ENCODE measurements around the gene ABAT.
"Not testable (repeated sequence)": the region's sequence is repeated elsewhere in the genome, so short reads cannot be mapped to it uniquely, and the experiment has no call there.

The ABAT gene

GRCh38 chr16:8682551-8683259 lies 8.3 kb downstream of the ABAT start:
- DNase-seq: no peak

DNA sequence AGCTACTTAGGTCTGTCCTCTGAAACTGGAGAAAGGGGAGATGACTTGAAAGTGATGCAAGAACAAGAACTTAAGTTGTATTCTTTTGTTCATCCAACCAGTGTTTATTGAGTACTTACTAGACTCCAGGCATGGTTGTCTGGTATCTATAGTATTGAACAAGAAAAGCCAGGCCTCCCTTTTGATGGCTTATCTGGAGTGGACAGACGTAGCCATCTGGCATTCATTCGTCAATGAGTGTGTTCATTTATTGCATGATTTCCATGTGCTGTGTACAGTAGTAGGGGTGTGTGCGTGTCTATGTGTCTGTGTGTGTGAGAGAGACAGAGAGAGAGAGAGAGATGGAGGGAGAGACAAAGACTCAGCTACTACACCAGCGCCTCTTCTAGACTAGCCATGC lies 9.2 kb downstream of the ABAT start:
- DNase-seq: no peak

DNA sequence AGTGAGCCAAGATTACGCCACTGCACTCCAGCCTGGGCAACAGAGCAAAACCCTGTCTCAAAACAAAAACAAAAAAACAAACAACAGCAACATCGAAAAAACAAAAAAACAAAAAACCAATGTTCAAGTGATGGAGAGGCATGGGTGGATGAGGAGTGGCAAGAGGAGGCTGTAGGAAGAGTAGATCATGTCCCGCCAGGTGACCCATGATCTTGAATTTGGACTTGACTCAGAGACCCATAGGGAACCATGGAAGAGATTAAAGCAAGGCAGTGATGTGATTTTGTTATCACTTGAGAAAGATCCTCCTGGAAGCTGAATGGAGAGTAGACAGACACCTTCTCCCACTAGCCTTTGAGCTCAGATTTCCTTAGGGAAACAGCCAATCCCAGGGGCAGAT lies 11.2 kb downstream of the ABAT start:
- DNase-seq: no peak

DNA sequence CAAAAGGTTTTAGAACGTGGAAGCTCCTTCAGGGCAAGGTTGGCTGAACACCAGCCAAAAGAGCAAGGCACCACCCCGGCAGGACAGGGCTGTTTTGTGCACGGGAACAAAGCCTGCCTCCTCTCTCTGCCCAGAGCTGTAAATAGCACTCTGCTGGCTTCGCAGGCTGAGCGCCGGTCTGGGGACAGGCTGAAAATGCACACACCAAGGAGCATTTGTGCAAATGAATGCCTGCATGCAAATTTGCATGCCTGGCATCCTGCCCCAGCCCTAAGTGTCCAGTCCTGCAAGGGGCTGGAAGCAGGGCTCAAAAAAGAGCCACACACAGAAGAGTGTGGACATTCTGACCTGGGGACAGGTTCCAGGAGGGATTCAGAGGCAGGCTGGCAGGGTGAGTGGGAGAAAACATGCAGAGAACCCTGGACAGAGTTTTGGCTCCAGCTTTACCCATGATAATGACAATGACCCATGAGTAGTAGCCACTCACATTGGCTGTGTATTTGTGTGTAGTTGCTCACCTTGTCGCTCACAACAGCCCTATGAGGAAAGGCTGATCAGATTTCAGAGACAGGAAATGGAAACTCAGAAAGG lies 11.7 kb downstream of the ABAT start:
- no peak for DNase-seq

DNA sequence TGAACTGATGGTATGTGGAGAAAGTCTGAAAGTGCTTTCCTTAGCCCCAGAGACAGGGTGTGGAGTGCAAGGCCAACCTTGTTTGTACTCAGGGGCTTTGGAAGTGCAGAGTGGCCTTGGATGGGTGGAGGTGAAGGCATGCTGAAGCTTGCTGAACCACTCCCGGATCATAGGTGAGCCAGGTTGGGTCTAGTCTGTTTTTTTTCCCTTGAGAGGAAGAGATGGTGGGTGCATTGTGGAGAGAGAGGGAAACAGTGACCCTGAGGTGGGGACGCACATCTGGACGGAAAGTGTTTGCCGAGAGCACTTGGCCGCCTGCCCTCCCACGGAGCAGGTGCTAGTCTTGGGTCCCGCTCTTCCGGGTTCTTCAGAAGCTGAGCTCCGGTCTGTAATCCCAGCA lies 12.5 kb downstream of the ABAT start:
- no peak for DNase-seq

- no peak for DNase-seq
Measured at GRCh38 chr16:8689686-8690085, 15.3 kb downstream of the ABAT start.

GRCh38 chr16:8691728-8692127 lies 17.3 kb downstream of the ABAT start:
- no peak for DNase-seq

DNA sequence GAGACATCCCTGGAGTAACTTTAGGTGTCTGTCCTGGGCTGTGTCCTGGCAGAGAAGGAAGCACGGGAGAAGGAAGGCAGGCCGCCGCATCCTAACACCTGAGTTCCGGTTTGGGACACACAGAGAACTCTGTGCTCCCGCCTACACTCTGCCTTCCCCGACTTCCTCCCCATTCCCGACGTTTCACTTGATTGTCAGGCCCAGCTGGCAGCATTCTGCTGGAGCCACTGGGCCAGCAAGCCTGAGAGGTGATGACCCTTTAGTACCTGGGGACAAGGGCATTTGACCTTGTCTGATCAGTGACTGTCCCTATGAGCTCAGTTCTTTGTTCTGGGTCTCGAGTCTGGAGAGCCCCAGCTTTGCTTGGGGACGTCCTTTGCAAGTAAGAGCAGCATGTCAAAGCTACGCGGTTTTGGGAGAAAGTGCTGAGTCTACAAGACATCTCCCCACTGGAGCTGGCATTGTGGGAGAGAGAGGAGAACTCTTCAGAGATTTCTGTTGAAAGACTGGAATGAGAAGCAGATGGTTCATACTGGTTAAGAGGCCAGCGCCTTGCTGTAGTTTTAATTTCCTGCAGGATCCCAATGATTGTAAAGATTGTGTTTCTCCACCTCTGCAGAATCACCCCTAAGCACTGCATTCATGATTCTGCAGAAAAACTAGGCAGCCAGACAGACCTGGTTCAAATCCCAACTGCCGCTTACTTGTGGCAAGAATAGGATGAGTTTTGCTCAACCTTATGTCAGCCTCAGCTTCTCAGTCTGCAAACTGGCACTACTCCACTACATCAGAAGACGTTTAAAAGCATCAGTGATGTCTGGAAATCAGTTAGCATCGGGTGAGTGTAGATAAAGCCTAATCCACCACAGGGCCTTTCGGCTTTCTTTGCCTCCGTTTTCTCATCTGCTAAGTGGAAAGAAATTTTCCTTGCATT lies 20.6 kb downstream of the ABAT start:
- no peak for DNase-seq

DNA sequence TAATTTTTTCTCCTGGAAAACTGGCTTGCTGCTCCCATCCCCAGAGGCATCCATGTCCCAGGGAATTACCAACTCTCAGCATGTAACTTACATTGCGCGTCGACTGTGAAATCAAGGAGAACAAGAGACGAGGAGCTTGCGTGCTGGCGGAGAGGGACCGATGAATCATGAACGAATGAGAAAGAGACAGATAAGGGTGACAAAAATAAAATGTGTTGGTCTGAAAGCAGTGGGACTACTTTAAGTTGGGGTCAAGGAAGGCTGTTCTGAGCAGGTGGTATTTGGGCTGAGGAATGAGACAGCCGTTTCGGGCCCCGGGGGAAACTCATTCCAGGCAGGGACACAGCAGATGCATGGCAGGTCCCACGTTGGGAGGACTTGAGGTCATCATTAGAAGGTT lies 22.5 kb downstream of the ABAT start:
- no peak for DNase-seq

- no peak for DNase-seq
Measured at GRCh38 chr16:8697965-8698364, 23.5 kb downstream of the ABAT start.

- no peak for DNase-seq
Measured at GRCh38 chr16:8703693-8704092, 29.3 kb downstream of the ABAT start.

- no peak for DNase-seq
Measured at GRCh38 chr16:8704098-8704497, 29.7 kb downstream of the ABAT start.

GRCh38 chr16:8705100-8705822 lies 30.8 kb downstream of the ABAT start:
- not testable (repeated sequence) for DNase-seq

DNA sequence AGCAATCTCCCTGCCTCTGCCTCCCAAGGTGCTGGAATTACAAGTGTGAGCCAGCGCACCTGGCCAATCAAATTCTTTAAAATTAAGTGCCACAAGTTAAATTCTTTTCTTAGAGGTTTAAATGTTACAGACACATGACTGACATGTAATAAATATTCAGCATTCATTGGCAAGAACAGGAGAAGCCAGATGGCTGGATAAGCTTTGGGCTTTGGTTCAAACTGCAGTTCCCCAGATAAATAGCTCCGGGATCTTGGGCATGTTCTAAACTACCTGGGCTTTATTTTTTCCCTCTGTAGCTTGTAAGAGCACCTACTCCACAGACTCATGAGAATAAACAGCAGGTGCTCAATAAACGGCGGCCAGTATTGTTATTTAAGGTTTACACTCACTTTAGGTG lies 34.1 kb downstream of the ABAT start:
- DNase-seq: no peak

GRCh38 chr16:8712589-8713361 lies 38.4 kb downstream of the ABAT start:
- no peak for DNase-seq

DNA sequence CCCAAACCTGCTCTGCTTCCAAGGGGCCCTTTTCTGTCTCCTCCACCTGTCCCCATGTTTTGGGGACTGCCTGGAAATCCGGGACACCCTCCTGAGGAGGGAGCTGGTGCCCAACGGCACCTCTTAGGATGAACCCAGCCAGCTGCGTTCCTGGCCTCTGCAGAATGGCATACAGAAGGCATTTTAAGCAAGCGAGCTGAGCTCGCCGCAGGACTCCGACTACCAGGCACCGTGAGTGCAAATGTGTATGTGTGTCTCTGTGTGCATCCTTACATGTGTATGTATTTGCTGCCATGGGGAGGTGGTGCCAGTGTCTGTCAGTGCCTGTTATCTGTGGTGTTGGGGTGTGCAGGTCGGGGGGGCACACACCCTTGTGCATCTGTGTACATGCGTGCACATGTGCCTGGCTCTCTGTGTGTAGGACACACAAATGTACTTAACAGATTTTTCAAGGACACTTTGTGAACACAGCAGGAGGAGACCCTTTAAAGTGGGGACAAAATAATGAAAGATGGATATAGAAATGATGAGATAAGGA lies 39.3 kb downstream of the ABAT start:
- no peak for DNase-seq

- DNase-seq: no peak
Measured at GRCh38 chr16:8714174-8714573, 39.8 kb downstream of the ABAT start.

GRCh38 chr16:8714807-8715206 lies 40.4 kb downstream of the ABAT start:
- no peak for DNase-seq

DNA sequence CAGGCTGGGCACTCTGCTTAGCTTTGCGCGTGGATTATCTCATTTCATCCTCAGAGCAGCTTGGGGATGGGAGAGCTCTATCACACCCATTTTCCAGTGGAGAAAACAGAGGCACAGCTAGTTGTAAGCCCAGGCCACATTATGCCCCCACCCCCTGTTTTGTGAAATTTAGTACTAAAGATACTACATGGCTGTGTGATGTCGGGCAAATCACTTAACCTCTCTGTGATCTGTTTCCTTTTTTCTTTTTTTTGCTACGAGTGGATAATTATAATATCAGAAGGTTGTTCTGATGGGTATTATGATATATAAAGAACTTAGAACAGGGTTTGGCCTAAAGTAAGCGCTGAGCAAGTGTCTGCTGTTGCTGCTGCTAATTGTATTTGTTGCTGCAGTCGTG lies 41.6 kb downstream of the ABAT start:
- no peak for DNase-seq

DNA sequence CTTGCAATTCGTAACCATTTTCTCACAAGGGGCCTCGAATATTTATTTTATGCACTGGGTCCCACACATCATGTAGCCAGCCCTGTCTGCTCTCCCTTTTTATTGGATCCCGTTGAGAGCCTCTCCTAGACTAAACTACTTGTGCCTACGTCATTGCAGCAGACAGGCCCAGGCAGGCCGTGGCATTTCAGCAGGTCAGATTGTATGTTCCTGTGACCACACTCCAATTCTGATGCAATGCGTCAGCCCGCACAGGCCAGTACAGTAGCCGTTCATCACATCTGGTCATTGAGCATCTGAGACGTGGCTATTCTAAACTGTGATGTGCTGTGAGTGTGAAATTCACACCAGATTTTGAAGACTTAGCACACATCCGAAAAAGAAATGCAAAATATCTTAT lies 42.2 kb downstream of the ABAT start:
- DNase-seq: no peak

- DNase-seq: no peak
Measured at GRCh38 chr16:8717469-8717868, 43.1 kb downstream of the ABAT start.

DNA sequence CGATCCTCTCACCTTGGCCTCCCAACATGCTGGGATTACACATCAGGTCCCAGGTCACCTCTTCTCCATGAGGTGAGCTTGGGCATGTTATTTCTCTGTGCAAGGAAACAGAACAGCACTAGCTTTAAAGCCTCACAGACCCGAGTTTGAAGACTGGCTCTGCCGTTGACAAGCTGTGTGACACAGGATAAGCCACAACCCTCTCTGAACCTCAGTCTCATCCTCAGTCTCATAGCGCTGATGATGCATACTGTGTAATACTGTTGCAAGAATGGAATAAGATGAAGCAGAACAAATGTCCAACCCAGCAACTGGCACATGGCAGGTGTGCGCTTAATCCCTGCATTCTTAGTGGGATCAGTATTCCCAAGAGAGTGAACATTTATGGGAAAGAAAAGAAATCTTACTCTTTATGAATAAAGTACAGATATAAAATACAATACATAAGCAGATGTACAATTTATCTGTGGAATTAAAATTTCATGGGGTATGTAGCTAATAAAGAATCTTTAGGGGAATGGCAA lies 43.5 kb downstream of the ABAT start:
- DNase-seq: no peak

Measured in NK-92 treated with Interleukin-12 subunit alpha and Interleukin-12 subunit beta, amount 100 ng/mL, for 24 hours (cell line).